22Rv1 (cell line): Measurements from ENCODE around the gene MUC2.

Source experiments
- H3K27ac ChIP-seq: fragments of 450-650 bp; 2 replicates; pipeline ENCODE4 v1.5.1; 2017
- CTCF ChIP-seq: fragments of 450-650 bp; IDR thresholded peaks from 2 replicates; pipeline ENCODE4 v1.5.1; 2017; ENCODE audit warnings: mild to moderate bottlenecking
- ZFX ChIP-seq: fragments of 450-650 bp; IDR thresholded peaks from 2 replicates; pipeline ENCODE4 v1.6.1; 2017; ENCODE audit warnings: antibody characterized with exemption, borderline replicate concordance

The MUC2 gene

GRCh38 chr11:1102996-1103395, 28.3 kb downstream of the MUC2 start:
- H3K27ac ChIP-seq: no peak overlapping the region
- no peak for TF ChIP-seq ZFX
- TF ChIP-seq CTCF: no peak

- no peak overlapping the region for H3K27ac ChIP-seq
- TF ChIP-seq CTCF (no peak), ZFX (no peak)
Observed at GRCh38 chr11:1103401-1104360, 29.0 kb downstream of the MUC2 start.

GRCh38 chr11:1104411-1105182, 29.9 kb downstream of the MUC2 start:
- H3K27ac ChIP-seq: no peak overlapping the region
- TF ChIP-seq CTCF (no peak), ZFX (no peak)

GRCh38 chr11:1105183-1105565, 30.5 kb downstream of the MUC2 start:
- no peak overlapping the region for H3K27ac ChIP-seq
- no peak for TF ChIP-seq ZFX
- TF ChIP-seq CTCF: no peak

GRCh38 chr11:1106387-1106786, 31.7 kb downstream of the MUC2 start:
- TF ChIP-seq ZFX: no peak

GRCh38 chr11:1107316-1108245, 32.9 kb downstream of the MUC2 start:
- no peak for TF ChIP-seq CTCF
- no peak for TF ChIP-seq ZFX

More at GRCh38 chr11:1106387-1106786, 31.7 kb downstream of the MUC2 start:
- H3K27ac ChIP-seq: no peak overlapping the region

More at GRCh38 chr11:1107316-1108245, 32.9 kb downstream of the MUC2 start:
- H3K27ac ChIP-seq: no peak overlapping the region
